Measurements from ENCODE around the gene ISM1. TPM values are rescaled to one million over a fixed set of nuclear protein-coding genes. Genes with fewer than 3 reads are reported as not detected.

Gene ISM1
- polyA plus RNA-seq, 1 experiment = 0.25 TPM

DNA sequence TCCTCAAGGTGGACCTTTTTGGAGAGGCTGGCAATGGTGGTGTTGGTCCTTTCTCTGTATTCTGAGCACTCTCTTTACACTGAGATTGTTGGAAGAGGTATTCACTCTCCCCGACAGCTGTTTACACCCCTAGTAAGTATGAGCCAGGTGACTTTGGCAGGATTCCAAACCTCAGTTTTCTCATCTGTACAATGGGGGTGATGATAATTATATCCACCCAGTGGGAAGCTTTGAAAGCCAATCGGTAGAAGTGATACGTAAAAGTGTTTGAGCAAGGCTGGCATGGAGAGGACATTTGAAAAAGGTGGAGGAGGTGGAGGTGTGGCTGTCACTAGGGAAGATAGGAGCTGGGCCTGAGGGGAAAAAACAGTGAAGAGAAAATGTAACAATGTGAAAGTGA is 35.5 kb downstream of the ISM1 start:
- ChIA-PET POLR2A (no interaction called here), CTCF (interaction anchor here (1.0 to 1.3 kb wide), 2 partner anchors 9 to 13 kb away, joined by 3 to 5 read pairs; no protein-coding TSS in a partner anchor)
- Histone ChIP-seq H3K4me3 (ENCODE audit: low read depth, low read length) (no peak overlapping the region), H3K27me3 (ENCODE audit: control insufficient read depth, insufficient read depth, low read length) (no peaks in the 10 kb centered on the region), H3K36me3 (ENCODE audit: control insufficient read depth, insufficient read depth, low read length) (no peaks in the 10 kb centered on the region)
- DNase-seq (ENCODE audit: low read depth) = no peak
- no peak for TF ChIP-seq CTCF (IDR thresholded peaks at IDR 0.05; ENCODE audit: insufficient read depth, low read depth, low read length)

DNA sequence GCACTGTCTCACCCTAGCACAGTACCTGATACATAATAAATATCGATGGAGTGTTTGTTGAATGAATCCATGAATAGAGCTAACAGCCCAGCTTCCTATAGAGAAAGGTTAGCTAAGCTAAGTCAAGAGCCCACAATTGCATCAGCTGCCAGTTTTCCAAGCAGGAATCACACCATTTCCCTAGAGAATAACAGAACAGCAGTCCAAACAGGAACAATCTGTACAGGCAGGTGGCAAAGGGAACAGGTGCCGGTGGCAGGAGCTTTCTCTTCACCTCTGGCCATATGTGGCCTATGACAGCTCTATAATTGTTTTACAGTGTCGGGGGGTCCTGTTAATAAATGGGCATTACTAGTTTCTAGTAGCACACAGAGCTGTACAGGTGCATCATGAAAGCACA is 38.8 kb downstream of the ISM1 start:
- H3K4me3 ChIP-seq (ENCODE audit: low read depth, low read length) = no peak overlapping the region
- TF ChIP-seq CTCF (IDR thresholded peaks at IDR 0.05; ENCODE audit: insufficient read depth, low read depth, low read length) = no peak
- POLR2A ChIA-PET = no interaction called here
- no peaks in the 10 kb centered on the region for H3K27me3 ChIP-seq (ENCODE audit: control insufficient read depth, insufficient read depth, low read length)
- DNase-seq (ENCODE audit: low read depth) = no peak
- no peaks in the 10 kb centered on the region for H3K36me3 ChIP-seq (ENCODE audit: control insufficient read depth, insufficient read depth, low read length)
- CTCF ChIA-PET = interaction anchor here (0.8 to 2.1 kb wide), 3 partner anchors 9 to 287 kb away, joined by 3 to 9 read pairs (median 6); no protein-coding TSS in a partner anchor

DNA sequence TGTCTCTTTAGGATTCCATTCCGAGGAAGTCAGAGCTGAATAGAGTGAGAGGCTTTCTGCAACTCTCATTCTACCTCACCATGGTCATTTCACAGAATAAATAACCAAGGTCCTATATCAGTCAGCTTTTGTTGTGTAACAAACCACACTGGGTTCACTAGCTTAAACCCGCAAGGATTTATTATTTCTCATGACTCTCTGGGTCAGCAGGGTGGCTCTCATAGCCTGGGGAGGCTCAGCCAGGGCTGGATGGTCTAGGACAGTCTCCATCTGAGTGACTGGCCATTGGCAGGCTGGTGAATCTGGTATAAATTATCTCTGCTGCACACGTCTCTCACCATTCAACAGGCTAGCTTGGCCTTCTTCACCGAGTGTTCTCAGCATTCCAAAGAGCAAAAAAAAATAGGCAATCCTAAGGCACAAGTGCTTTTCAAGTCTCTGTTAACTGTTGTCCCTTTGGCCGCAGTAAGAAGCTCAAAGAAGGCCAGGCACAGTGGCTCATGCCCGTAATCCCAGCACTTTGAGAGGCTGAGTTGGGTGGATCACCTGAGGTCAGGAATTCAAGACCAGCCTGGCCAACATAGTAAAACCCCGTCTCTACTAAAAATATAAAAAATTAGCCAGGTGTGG is 39.7 kb downstream of the ISM1 start:
- DNase-seq (ENCODE audit: low read depth) = no peak
- CTCF ChIA-PET = interaction anchor here (0.6 to 2.1 kb wide), 7 partner anchors 10 to 511 kb away, joined by 3 to 9 read pairs (median 3); no protein-coding TSS in a partner anchor
- POLR2A ChIA-PET = no interaction called here
- TF ChIP-seq CTCF (IDR thresholded peaks at IDR 0.05; ENCODE audit: insufficient read depth, low read depth, low read length) = no peak
- no peaks in the 10 kb centered on the region for H3K36me3 ChIP-seq (ENCODE audit: control insufficient read depth, insufficient read depth, low read length)
- H3K4me3 ChIP-seq (ENCODE audit: low read depth, low read length) = no peak overlapping the region
- no peaks in the 10 kb centered on the region for H3K27me3 ChIP-seq (ENCODE audit: control insufficient read depth, insufficient read depth, low read length)

DNA sequence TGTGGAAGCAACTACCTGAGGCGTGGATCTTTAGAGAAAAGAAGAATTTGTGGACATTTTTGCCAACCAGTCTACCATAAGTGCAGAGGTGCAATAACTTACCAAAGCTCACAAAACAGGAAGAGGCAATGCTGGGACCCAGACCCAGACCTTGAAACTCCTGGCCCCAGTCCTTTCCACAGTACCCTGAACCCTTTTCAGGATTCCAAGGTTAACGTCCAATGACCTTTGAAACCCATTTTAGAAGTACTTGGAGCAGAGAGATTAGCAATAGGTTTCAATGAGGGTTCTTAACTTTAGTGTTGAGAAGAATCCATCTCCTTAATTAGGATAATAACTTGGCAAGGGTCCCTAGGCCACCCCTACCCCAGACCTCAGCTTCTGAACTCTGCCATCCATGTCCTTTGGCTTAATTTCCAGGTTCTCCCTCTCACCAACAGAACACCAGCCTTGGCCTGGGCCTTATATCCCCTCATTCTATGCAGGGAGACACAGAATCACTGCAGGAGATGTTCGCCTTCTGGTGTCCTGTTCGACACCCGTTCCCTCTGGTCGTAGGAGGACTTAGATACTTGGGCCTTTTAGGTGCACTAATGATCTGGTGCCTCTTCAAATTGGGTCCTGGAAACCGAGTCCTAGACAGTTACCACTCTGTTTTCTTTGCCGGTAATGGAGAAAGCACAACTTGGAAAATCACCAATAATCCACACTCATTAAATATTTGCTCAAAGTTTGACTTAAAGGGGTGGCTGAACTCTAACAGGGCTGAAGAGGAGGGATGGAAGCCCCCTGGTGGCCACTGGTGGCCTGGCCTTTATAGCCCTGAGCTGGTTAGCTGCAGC is 40.6 kb downstream of the ISM1 start:
- POLR2A ChIA-PET = no interaction called here

More for the DNA sequence above, 40.6 kb downstream of the ISM1 start:
- no peaks in the 10 kb centered on the region for H3K27me3 ChIP-seq (ENCODE audit: control insufficient read depth, insufficient read depth, low read length)
- no peaks in the 10 kb centered on the region for H3K36me3 ChIP-seq (ENCODE audit: control insufficient read depth, insufficient read depth, low read length)
- DNase-seq (ENCODE audit: low read depth) = no peak
- CTCF ChIA-PET = interaction anchor here (0.6 to 2.1 kb wide), 18 partner anchors 9 to 510 kb away, joined by 3 to 9 read pairs (median 3); no protein-coding TSS in a partner anchor
- TF ChIP-seq CTCF (IDR thresholded peaks at IDR 0.05; ENCODE audit: insufficient read depth, low read depth, low read length) = peak; percentile 80
- no peak overlapping the region for H3K4me3 ChIP-seq (ENCODE audit: low read depth, low read length)
